Kidney capillary endothelial cell (primary cell): Measurements from ENCODE around the gene CCDC110.

ENCODE experiments used
- DNase-seq: peaks from one replicate; pipeline ENCODE4 v3.0.0-alpha.2; 2018; ENCODE audit warnings: low spot score

The CCDC110 gene

DNA sequence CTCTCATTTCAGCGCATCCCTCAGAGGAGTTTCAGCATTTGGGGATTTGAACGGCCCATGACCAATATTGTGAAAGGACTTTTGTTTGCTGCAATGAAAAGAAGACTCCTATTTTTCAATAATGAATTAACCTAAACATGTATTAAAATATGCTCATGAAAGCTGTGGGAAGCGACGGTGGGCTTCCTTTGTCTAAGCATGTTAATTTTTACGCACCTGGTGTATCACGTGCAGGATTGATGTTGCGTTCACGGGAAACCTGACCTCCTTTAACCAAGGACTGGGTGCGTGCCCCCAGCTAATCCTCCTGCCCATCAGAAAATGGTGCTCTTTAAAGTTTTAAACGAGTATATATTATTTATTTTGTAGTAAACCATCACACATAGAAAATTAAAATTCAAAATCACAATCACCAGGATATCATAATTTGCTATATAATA is 590 bp upstream of the CCDC110 start:
- DNase-seq: no peak

DNA sequence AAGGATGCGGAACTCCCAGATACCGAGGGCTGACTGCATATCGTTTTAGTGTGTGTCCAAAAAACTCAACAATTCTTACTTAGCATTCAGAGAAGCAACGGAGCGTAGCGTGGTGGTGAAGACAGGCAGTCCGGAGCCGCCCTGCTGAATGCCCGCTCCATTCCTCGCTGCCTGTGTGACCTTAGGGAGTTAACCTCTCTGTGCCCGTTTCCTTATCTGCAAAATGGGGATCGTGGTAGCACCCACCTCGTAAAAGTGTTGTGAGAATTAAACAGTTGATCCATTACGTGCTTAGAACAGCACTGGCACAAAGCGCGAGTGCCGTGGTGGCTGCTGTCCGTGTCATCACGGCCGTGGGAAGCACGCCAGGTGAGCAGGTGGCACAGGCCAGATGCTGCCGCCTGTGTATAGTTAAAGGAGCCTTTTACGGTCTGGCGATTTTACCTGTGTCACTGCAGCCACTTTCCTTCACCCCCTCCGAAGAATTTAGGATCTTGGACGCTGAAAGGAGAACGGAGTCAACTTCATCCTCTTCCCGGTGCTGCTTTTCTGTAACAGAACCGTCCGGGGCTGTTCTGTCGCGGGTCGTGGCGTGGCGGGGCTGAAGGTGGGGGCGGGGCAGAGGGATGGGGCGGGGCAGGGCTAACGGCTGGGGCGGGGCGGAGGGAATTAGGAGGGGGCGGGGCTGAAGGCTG is 885 bp downstream of the CCDC110 start:
- no peak for DNase-seq

DNA sequence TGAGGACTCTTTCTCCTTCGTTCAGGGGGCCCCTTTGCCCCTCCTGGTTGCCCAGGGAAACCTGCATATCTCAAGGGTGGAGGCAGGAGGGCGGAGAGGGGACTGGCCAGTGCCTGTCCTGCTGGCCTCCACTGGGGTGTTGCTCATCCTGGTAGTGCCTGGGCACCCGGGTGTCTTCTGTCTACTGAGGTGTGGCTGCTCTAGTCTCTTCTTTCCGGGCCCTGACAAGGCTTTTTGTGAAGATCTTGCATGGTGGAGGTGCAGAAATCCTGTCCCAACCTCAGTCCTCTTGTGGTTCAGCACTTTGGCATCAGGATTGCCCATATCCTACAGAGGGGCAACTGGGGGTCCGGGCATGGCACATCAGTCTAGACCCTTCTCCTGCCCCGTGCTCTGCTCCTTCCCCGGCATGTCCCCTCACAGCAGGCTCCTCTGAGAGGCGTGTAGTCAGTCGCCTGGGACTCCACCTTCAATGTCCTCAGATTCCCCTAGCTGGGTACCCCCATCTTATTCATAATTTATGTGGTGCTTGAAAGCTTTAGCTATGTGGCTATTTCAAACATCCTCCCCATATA is 1.9 kb downstream of the CCDC110 start:
- DNase-seq: no peak

DNA sequence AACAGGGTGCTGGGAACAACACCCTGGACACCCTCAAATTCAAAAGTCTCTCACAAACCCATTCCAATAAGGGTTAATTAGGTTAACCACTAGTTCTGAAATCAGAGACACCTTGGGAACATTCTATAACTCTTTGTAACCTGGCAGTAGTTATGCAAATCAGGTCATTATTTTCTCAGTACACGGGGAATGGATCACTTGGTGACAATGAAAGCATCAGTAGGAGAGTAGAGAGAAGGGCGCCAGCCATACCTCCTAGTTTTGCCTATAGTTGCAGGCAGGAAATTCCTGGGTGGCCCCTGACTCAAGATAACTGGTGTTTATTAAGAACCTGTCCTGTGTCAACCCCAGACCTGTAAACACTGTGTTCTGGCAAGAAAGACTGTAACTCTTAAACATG is 2.5 kb downstream of the CCDC110 start:
- no peak for DNase-seq

DNA sequence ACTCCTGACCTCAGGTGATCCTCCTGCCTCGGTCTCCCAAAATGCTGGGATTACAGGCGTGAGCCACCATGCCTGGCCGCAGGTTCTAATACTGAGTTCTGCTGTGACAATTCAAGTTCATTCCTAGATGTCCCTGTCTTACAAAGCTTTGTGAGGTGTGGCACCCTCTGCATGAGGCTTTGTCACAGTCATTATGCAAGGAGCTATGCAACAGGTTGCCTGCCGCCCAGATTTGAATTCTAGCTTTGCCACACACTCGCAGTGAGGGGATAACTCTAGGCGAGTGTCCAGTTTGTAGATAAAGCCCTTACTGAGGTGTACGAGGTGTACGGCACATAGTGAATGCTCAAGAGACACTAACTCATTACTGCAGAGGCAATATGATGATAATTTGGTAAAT is 3.5 kb downstream of the CCDC110 start:
- no peak for DNase-seq

DNA sequence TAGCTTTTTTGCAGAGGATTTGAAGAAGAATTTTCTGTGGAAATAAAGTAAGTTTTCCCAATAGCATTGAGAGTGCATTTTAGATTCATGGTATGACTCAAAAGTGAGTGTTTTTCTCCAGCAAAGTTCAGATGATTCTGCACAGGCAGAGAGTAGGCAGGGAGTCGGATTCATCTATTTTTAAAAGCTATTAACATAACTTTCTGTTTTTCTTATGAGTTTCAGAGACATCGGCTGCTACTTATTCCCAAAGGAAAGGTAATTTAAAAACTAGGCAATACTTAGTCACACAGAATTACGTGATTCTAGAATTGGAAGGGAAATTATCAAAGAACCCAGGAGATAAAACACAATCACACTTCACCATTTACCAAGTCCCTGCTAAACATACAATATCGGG is 4.4 kb downstream of the CCDC110 start:
- no peak for DNase-seq

DNA sequence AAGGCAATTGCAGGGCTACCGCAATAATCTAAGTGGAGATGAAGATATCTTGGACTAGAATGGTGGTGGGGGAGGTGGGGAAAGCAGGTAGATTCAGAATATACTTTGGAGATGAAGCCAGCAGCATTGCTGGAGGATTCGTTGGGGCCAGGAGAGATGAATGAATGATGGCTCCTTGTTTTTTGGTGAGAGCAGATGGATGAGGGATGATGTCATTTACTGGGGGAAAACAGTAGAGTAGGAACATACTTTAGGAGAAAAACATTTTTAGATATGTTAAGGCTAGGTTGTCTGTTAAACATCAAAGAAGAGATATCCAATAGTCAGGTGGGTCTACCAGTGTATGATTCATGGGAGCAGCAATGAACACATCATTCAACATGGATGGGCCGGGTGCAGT is 5.8 kb downstream of the CCDC110 start:
- DNase-seq: no peak

DNA sequence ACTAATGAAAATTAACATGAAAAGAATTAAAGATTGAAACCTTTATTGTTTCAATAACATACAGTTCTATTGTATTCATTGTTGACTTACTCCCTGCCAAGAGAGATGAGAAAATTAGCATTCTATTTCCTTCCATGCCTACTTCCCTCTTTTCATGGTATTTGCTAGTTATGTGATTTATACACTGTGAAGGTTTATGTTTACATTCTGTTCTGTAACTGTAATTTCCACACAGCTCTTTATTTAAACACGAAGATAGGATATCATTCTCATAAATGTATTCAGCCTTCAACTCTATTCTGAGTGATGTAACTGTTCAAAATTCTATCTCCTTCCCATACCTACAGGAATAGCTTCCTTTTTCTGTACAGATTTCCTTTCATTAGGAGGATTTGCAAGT is 6.6 kb downstream of the CCDC110 start:
- no peak for DNase-seq

DNA sequence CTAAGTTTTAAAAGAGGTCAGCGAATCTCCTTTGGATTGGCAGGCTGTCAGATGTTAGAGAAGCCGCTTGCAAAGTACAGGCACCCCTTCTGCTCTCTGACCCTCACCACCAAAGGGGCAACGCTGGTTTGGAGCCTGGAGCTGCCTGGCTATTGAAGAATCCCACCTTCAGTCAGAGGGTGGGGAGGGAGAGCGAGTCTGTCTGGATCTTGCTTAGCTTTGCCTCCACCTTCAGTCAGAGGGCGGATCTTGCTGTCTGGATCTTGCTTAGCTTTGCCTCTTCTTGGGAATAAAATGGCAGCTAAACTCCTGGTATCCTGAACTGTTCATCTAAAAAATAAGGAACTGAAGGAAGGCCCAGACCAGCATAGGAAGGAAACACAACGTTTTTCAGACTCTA is 7.3 kb downstream of the CCDC110 start:
- no peak for DNase-seq

DNA sequence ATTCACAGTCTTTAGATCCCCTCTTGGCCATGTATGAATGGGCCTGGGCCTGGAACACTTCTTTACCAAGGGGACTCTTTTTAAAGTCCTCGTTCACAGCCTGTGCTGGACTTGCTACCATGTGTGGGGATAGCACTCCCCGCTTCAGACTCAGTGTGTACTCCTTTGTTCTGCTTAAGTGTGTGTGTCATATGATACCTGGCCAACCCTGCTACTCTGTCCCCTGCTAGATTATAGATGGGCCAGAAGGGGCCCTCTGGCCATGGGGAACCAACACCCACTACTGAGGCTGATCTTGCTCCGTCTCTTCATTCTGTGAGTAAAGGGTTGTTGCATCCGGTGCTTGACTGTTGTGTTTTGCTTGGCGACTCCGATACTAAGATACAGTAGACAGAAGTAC is 8.0 kb downstream of the CCDC110 start:
- no peak for DNase-seq

DNA sequence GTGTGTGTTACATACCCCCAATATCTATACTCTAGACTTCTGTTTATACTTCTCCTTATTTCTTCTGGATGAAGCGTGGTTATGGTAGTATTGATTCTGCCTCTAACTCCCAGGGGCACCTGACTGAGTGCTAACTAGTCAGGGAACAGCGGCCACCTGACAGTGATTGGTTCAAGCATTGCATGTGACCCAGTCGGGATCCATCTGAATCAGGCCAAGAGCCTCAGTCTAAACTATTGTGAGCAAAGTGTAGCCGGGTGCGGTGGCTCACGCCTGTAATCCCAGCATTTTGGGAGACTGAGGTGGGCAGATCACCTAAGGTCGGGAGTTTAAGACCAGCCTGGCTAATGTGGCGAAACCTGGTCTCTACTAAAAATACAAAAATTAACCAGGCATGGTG is 10.0 kb downstream of the CCDC110 start:
- DNase-seq: no peak

DNA sequence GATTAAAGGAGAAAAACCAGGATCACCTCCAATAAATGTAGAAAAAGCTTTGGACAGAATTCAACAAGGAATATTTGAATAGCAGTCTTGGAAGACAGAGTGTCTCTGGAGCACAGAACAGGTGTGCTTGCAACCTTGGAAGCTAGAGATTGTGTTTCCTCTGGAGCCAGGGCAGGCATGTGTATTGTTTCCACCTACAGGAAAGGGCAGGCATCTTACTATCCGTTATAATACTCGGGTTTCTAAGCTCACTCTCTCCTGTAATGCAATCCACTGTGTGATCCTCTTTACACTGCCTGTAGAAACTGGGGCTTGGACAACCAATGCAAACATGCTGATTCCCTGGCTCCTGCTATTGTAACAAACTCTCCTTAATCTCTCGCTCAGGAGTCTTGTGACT is 14.4 kb downstream of the CCDC110 start:
- no peak for DNase-seq

DNA sequence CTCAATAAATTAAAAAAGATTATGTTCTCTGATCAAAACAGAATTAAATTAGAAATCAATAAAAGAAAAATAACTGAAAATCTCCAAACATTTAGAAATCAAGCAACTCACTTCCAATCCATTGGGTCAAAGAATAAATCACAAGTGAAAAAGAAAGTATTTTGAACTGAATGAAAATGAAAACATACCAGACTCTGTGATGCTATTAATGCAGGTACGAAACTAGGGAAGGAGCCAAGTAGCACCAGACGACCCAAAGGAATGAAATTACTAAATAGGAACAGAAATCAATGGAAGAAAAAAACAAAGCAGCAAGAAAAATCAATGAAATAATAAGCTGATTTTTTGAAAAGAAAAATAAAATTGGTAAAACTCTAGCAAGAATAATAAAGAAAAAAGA is 15.4 kb downstream of the CCDC110 start:
- DNase-seq: no peak

DNA sequence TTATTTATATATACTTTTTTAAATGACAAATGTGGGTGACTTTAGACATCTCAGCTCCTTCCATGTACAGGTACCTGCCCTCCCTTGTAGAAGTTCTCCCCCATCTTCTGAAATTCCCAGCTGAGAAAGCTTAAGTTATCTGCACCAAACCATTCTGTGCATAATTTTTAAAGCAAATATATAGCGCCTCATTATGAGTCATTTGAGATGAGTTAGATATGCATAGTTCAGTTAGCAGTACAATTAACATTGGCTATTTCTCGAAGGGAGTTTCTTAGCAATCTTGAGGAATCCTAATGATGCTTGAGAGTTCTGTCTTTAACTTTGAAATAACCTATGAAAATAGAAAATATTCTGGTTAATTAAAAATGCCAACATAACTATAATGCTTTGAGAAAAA is 26.3 kb downstream of the CCDC110 start:
- DNase-seq: no peak

DNA sequence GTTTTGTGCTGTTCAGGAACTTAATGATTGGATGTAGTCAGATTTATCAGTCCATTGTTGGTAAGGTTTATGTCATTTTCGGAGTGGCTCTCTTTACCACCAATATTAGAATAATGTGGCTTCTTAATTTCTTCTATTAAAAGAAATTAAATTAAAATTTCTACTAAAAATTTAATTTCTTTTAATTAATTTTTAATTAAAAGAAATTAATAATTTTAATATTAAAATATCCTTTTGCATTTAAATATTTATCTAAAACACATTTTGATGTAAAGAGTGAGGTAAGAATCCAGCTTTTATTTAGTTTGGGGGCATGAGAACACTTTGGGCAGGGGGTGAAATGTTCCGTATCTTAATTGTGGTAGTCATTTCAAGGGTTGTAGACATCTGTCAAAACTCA is 30.1 kb downstream of the CCDC110 start:
- DNase-seq: no peak

DNA sequence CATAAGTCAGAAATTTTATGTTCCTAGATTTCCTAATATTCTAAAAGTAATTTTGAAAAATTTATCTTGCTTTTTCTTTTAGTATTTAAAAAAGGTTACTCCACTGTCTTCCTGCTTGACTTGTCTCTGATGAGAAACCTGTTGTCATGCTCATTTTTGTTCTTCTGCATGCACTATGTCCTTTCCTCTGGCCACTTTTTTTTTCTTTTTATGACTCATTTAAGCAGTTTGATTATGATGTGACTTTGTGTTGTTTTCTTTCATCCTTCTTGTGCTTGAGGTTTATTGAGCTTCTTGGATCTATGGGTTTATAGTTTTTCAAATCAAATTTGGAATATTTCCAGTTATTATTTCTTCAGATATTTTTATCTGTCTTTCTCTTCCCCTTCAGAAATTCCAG is 33.7 kb downstream of the CCDC110 start:
- DNase-seq: no peak

DNA sequence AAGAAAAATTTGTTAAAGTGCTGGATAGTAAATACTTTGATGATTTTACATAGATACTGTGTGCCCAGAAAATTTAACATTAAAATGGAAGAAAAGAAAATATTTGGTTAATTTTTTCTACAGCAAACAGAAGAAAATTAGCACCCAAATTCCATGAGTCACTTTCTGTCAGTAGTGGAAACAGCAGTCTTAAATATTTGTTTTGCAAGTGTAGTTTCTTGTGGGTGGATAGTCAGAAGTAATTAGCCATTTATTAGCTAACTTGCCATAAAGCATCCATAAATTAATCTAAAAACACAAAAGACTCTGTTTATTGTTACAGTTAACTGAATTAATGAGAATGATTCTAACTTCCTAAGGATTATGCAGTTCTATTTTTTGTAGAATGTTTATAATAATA is 36.1 kb downstream of the CCDC110 start:
- DNase-seq: no peak

DNA sequence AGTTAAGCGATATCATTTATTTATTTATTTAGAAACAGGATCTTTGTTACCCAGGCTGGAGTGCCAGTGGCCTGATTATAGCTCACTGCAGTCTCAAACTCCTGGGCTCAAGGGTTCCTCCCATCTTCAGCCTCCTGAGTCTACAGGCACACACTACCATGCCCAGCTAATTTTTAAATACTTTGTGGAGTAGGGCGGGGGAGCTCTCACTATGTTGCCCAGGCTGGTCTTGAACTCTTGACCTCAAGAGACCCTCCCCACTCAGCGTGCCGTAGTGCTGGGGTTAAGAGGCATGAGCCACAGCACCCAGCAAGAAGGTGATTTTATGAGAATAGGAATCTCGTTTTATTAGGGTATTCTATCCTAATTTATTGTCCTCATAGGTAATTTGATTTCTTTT is 41.9 kb downstream of the CCDC110 start:
- DNase-seq: no peak

DNA sequence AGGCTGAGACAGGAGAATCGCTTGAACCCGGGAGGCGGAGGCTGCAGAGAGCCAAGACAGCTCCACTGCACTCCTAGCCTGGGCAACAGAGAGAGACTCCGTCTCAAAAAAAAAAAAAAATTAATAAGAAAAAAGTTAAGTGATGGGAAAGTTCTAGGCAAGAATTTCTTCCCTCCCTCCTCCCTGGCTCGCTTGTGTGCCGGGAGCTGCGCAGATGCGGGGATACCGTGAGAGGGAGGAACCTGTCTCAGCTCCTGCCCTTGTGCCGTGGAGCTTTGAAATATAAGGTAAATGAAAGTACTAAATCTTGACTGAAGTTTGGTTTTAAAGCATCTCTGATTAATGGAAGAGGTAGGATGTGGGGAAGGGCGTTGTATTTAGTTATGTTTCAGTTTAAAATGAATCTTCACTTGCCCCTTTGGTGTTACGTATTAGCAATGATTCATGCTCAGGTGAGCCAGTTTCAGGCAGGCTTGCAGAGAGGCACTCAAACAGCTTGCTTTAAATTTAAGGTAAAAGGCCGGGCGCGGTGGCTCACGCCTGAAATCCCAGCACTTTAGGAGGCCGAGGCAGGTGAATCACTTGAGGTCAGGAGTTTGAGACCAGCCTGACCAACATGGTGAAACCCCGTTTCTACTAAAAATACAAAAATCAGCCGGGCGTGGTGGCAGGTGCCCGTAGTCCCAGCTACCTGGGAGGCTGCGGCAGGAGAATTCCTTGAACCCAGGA is 44.4 kb downstream of the CCDC110 start:
- DNase-seq: no peak

DNA sequence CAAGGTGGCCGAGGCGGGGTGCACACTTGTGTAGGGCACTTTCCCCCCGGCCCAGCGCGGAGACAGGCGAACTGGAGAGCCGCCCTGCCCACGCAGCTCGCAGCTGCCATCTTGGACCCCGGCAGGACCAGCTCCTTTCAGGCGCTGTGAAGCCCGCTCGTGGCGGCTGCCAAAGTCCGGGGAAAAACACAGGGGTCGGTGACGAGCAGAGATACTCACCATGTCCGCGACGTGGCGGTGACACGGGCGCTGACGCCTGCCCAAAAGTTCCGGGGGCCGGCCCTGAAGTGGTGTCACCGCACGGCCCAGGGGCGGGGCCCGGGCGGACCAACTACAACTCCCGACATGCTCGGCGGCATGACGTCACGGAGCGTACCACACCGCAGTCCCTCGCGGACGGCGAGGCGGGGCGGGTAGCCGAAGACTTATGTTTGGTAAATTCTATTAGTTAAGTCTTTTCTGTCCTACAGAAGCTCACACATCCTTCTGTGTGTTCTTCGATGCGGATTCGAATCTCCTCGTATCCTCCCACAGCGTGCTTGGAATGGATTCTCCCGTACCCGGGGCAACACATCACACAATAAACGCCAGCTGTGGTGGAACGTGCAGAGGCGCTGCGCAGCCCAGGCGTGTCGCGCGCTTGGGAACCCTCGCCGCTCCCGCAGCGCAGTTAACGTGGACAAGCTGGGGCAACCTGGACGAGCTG is 45.7 kb downstream of the CCDC110 start, which contains the start of gene UFSP2:
Gene UFSP2, minus strand, starts transcription at position 318 of the 706 bp plus-strand sequence. Its CDS starts 96 bp downstream, at position 222.
- peak; percentile 85 for DNase-seq

DNA sequence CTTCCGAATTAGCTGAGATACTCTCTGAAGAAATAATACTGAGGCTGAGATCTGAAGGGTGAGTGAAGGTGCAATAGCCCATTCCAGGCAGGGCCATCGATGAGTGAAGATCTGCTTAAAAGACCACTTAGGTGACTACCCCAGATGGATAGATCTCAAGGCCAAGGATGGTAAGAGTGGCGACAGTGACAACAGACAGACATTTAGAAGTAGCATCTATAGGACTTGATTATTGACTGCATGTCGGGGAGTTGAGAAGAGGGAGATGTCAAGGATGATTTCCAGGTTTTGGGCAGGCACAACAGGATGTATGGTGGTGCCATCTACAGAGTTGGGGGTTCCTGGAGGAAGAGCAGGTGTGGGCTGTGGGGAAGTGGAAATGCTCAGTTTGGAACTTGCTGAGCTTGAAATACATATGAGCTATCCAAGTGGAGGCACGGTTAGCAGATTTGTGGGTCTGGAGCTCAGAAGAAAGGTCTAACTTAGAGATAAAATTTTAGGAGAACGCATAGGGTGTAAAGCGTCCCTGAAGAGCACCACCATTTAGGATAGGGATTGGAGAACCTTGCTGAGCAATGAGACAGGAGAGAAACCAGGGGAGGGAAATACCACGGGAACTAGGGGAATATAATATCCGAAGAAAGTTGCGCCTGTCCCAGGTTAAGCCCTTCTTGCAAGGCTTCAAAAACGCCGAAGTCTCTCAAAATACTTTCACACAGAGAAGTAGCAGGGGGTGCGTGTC is 46.5 kb downstream of the CCDC110 start:
- DNase-seq: peak; percentile 43
